Measurements from ENCODE around the gene SH2D3C.
A peak's percentile ranks its signal among the peaks of the same experiment; 100 is the strongest.

- TF ChIP-seq CTCF (IDR thresholded peaks at IDR 0.05; ENCODE audit: low read depth, low read length, poor library complexity, severe bottlenecking) (peak; percentile 70), EZH2phosphoT487 (IDR thresholded peaks at IDR 0.05; ENCODE audit: borderline replicate concordance, low read length) (no peak)
These were observed 47.0 kb upstream of the SH2D3C start for GRCh38 chr9:127825319-127826051.

All from DOHH2 (cell line).